Activated CD4-positive, alpha-beta memory T cell treated with anti-CD3 and anti-CD28 coated beads, Interleukin-2, amount 10 ng/mL, durations not matched to agents 7 days and 5 days (primary cell): Measurements from ENCODE around the gene CSPG4. TPM values are rescaled to one million over a fixed set of nuclear protein-coding genes. Genes with fewer than 3 reads are reported as not detected.
"Not testable (repeated sequence)": the region's sequence is repeated elsewhere in the genome, so short reads cannot be mapped to it uniquely, and the experiment has no call there.

Experiments
- CTCF ChIA-PET: fragments of 350-600 bp; sonication (Branson Sonifier 250); formaldehyde crosslinking; loops from one replicate; lab custom pipeline; 2021; ENCODE audit warnings: antibody characterized with exemption, inconsistent platforms; lab: Charles Lee
- POLR2A ChIA-PET: fragments of 350-600 bp; sonication (Branson Sonifier 250); formaldehyde crosslinking; loops from one replicate; lab custom pipeline; 2021; ENCODE audit warnings: antibody characterized with exemption; lab: Charles Lee
- DNase-seq: peaks from one replicate; pipeline ENCODE4 v3.0.0-alpha.2; 2020
- H3K27ac Mint-ChIP-seq: one replicate; pipeline ENCODE4 v1.8.0; 2021; ENCODE audit warnings: mild to moderate bottlenecking, mixed read lengths
- H3K27me3 Mint-ChIP-seq: one replicate; pipeline ENCODE4 v1.8.0; 2021; ENCODE audit warnings: mixed read lengths
- H3K36me3 Mint-ChIP-seq: one replicate; pipeline ENCODE4 v1.8.0; 2021; ENCODE audit warnings: low read depth, mixed read lengths
- H3K4me1 Mint-ChIP-seq: one replicate; pipeline ENCODE4 v1.8.0; 2021; ENCODE audit warnings: mixed read lengths
- H3K4me3 Mint-ChIP-seq: one replicate; pipeline ENCODE4 v1.8.0; 2021; ENCODE audit warnings: mild to moderate bottlenecking, mixed read lengths
- H3K9me3 Mint-ChIP-seq: one replicate; pipeline ENCODE4 v1.8.0; 2021; ENCODE audit warnings: mixed read lengths
- total RNA-seq, 2 experiments: library from RNA; stranded (reverse); gene quantifications; one replicate each; pipeline ENCODE4 v1.2.3, GENCODE V29; 2021

CSPG4 gene
- total RNA-seq, 2 experiments from 2014 or later = not detected

DNA sequence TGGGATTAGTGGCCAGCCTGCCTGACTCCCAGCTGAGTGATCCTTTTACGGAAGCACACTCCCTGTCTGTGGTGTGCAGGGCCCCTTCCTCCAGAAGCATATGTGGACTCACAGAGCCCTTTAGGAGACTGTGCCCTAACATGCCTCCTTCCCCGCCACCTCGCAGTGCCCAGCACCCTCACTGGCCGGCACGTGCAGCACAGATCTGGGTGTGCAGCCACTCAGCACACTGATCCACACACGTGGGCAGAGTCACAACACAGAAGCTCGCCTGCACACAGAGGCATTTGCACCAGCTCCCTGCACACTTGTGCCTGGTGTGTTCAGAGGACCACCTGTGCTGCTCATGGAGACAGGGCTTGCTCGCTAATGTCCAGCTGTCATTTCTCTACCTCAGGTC, 23.6 kb upstream of the CSPG4 start:
- POLR2A ChIA-PET = no interaction called here
- H3K27me3 Mint-ChIP-seq = peaks cover 28% of the 10 kb centered on the region
- DNase-seq = no peak
- H3K9me3 Mint-ChIP-seq = no peaks in the 10 kb centered on the region
- no peaks in the 10 kb centered on the region for H3K36me3 Mint-ChIP-seq
- CTCF ChIA-PET = no interaction called here
- H3K27ac Mint-ChIP-seq = no peak overlapping the region
- H3K4me1 Mint-ChIP-seq = peaks cover 21% of the 10 kb centered on the region
- H3K4me3 Mint-ChIP-seq = no peak overlapping the region

DNA sequence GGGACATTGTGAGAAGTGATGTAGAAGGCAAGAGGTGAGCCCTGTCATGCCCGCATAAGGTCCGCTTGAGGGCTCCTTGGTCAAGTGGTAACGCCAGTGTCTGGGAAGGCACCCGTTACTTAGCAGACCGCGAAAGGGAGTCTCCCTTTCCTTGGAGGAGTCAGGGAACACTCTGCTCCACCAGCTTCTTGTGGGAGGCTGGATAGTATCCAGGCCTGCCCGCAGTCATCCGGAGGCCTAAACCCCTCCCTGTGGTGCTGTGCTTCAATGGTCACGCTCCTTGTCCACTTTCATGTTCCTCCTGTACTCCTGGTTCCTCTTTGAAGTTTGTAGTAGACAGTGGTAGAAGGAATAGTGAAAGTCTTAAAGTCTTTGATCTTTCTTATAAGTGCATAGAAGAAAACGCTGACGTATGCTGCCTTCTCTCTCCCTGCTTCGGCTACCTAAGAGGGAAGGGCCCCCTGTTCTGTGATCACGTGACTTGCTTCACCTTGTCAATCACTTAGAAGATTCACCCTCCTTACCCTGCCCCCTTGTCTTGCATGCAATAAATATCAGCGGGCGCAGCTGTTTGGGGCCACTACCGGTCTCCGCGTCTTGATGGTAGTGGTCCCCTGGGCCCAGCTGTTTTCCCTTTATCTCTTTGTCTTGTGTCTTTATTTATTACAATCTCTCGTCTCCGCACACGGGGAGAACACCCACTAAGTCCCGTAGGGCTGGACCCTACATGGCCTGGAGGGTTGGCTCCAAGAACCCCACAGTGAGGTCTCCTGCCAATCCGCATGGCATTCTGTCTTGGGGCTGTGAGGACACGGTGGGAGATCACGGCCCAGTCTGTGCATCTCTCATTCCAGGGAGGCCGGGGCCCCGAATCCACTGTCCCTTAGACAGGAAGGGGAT, 22.5 kb upstream of the CSPG4 start:
- DNase-seq, H3K27ac Mint-ChIP-seq, H3K36me3 Mint-ChIP-seq, POLR2A ChIA-PET, H3K4me3 Mint-ChIP-seq, CTCF ChIA-PET, H3K9me3 Mint-ChIP-seq: not testable (repeated sequence)
- H3K4me1 Mint-ChIP-seq = peaks cover 23% of the 10 kb centered on the region
- peaks cover 29% of the 10 kb centered on the region for H3K27me3 Mint-ChIP-seq

DNA sequence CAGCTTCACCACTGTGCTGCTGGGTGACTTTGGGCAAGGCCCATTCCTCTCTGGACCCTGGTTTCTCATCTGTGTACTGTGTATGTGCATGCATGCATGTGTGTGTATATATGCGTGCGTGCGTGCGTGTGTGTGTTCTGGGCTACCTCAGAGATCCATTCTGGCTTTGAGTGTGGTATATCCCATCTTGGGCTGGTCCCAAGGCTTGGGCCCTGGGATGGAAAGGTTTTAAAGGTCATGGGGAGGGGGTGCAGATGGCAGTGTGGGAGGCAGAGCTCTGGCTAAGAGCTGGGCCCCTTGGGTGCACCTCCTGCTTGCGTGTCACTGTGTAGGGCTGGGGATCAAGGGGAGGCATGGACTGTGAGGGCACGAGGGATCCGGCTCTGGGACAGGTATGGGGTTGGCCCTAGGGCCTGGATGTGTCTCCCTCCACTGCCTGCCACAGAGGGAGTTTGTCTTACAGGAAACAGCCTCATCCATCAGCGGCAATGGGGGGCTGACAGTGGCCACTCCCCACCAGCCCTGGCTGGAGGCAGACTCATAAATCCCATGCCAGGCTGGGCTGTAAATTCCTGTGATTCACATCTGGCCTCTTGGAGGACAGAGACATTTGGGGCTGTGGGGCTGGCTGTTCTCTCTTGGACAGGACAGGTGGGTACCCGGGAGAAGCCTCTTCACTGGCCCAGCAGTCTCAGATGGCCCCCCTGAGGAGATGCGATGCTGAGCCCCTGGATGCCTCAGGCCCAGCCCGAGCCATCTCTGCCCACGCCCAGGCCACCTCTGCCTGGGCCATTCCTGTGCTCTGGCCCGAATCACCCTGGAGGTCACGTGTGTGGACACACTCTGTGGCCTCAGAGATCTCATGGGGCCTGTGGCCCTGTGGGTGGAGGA, 21.4 kb upstream of the CSPG4 start:
- no peaks in the 10 kb centered on the region for H3K36me3 Mint-ChIP-seq
- peaks cover 23% of the 10 kb centered on the region for H3K27me3 Mint-ChIP-seq
- POLR2A ChIA-PET = no interaction called here
- H3K9me3 Mint-ChIP-seq = no peaks in the 10 kb centered on the region
- no peak overlapping the region for H3K27ac Mint-ChIP-seq
- no peak overlapping the region for H3K4me3 Mint-ChIP-seq
- no peak for DNase-seq
- CTCF ChIA-PET = interaction anchor here (1.7 kb wide), 1 partner anchor 187 kb away, joined by 3 read pairs; no protein-coding TSS in a partner anchor
- H3K4me1 Mint-ChIP-seq = peaks cover 18% of the 10 kb centered on the region

DNA sequence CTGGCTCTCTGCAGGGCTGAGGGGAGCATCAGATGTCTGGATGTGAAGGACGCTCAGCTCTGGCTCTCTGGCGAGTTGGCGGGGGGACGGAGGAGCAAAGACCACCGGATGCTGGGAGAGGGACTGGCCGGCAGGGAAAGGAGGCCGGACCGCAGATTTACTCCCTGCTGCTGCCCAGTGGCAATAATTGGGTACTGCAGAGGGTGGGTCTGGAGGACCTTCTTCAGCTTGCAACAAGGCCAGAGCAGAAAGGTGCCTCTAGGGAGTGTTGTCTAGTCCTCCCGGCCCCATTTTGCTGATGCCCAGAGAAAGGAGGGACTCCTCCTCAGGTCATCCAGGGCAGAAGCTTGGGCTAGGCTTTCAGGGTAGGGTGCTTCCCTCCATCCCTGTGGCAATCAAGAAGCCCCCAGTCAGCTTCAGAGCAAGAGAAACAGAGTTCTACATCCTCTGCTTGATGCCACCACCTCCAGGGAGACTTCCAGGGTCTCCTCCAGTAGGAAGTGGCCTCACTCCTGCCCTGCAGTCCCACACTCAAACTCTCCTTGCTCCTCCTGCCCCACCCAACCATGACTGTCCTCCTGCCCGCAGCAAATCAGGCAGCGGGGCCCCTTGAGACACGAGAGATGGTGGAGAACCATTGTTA, 20.3 kb upstream of the CSPG4 start:
- Mint-ChIP-seq H3K27ac (no peak overlapping the region), H3K4me1 (peaks cover 16% of the 10 kb centered on the region), H3K27me3 (peaks cover 27% of the 10 kb centered on the region), H3K36me3 (no peaks in the 10 kb centered on the region), H3K4me3 (no peak overlapping the region), H3K9me3 (no peaks in the 10 kb centered on the region)
- peak; percentile 66 for DNase-seq
- ChIA-PET CTCF (interaction anchor here (0.6 to 1.7 kb wide), 8 partner anchors 13 to 188 kb away, joined by 3 to 6 read pairs (median 3); no protein-coding TSS in a partner anchor), POLR2A (interaction anchor here (1.2 kb wide), 1 partner anchor 9 kb away, joined by 3 read pairs; a partner anchor contains a TSS)

DNA sequence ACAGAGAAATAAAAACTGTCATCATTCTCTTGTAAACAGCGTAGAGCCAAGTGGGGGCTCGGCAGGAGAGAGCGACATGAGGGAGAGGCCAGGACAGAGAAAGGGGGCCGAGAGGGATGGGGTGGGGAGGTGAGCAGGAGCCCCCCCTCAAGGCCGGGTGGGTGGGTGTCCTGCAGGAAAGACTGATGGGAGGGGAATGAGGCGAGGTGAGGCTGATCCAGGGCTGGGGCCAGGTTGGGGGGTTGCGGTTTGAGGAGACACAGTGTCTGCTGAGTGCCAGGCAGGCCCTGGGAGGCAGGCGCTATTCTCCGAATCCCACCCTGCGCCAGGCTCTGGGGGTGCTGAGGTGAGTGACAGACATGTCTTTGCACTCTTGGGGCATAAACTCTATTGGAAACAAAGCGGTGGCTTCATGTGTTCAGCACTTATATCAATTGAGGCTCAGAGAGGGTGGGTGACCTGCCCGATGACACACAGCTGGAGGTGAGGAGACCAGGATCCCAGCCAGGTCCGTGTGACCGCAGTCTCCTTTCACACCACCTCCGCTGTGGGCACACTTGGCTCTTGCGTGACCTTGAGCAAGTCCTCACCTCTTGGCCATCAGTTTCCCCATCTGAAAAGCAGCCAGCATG, 19.6 kb upstream of the CSPG4 start:
- ChIA-PET POLR2A (interaction anchor here (1.2 kb wide), 1 partner anchor 8 kb away, joined by 3 read pairs; a partner anchor contains a TSS), CTCF (interaction anchor here (0.5 to 1.7 kb wide), 7 partner anchors 13 to 189 kb away, joined by 3 to 6 read pairs (median 3); no protein-coding TSS in a partner anchor)
- Mint-ChIP-seq H3K4me1 (peaks cover 13% of the 10 kb centered on the region), H3K9me3 (no peaks in the 10 kb centered on the region), H3K4me3 (no peak overlapping the region), H3K27ac (no peak overlapping the region), H3K27me3 (peaks cover 28% of the 10 kb centered on the region), H3K36me3 (no peaks in the 10 kb centered on the region)
- DNase-seq = no peak

DNA sequence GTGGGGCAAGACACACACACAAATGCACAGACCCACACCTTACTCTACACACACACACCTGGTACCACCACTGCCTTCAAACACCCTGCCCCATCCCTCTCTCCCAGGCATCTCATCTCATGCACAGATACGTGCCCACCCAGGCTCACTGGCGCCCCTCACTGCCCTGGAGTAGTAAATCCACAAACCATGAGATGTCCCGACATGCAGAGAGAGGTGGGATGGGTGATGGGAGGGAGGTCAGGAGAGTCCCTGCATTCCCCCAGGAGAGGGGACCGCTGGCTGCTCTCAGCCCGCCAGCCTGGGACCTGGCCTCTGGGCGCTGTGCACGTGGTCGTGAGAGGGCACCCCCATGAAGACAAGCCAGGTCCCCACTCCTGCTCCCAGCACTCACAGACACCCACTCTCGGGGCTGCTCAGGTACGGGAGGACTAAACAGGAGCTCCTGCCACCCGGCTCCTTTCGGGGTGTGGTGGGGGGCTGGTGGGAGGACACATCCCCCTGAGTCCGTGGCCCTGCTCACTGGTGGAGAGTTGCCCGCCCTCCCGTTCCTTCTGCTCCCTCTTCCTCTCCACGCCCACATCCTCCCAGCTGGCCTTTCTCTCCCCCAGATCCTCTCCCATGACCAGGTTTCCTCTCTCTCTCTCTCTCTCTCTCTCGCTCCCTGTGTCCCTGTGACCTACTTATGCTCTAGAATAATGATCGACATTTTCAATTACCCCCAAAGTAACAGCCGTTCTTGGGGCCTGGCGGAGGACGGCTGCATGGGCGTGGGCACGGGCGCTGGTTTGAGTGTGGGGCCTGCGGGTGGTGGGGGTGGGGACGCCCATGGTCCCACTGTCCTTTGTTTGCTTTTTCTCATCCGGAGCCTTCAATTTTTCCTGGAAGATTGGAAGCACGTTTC, 18.9 kb upstream of the CSPG4 start:
- Mint-ChIP-seq H3K9me3 (no peaks in the 10 kb centered on the region), H3K36me3 (no peaks in the 10 kb centered on the region), H3K4me3 (no peak overlapping the region), H3K27me3 (peaks cover 22% of the 10 kb centered on the region), H3K27ac (no peak overlapping the region), H3K4me1 (peaks cover 13% of the 10 kb centered on the region)
- ChIA-PET POLR2A (interaction anchor here (0.6 kb wide), 1 partner anchor 60 kb away, joined by 3 read pairs; no protein-coding TSS in a partner anchor), CTCF (interaction anchor here (0.5 kb wide), 1 partner anchor 14 kb away, joined by 4 read pairs; no protein-coding TSS in a partner anchor)
- DNase-seq = no peak

DNA sequence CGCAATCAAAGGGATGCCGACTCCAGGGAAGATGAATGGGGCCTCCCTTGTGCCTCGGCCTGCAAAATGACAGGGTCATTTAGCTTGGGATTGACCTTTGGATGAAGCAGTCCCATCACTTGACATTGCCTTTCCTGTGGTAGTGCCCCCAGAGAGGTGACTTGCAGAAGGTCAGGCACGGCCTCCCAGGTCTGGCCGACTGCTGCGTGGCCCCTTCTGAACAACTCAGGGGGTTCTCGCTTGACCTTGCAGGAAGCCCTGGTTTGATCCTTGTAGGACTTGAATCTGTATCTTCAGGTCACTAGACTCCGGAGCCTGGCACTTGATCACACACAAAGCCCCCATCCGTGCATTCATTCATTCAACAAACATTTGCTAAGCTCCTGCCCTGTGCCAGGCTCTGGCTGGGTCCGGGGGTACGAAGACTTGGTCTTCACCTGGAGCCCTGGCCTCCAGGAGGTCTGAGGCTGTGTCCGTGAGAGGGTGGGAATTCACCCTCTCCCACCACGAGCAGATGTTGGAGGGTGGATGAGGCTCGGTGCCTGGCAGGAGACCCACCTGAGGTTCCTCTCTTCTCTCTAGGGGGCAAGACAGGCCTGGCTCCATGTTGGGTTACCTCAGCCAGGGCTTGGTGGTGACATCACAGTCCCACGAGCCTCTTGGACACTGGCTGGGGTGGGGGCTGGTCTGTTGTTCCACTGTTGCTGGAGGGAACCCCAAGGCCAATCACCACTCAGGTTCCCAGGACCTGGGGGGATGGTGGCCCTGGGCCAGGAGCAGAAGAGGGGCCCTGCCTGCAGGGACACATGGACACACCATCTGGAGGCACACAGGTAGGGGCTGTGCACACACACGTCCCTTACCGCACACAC, 18.0 kb upstream of the CSPG4 start:
- H3K4me1 Mint-ChIP-seq = peaks cover 13% of the 10 kb centered on the region
- CTCF ChIA-PET = interaction anchor here (0.6 to 3.2 kb wide), 3 partner anchors 72 to 315 kb away, joined by 3 to 55 read pairs (median 5); no protein-coding TSS in a partner anchor

DNA sequence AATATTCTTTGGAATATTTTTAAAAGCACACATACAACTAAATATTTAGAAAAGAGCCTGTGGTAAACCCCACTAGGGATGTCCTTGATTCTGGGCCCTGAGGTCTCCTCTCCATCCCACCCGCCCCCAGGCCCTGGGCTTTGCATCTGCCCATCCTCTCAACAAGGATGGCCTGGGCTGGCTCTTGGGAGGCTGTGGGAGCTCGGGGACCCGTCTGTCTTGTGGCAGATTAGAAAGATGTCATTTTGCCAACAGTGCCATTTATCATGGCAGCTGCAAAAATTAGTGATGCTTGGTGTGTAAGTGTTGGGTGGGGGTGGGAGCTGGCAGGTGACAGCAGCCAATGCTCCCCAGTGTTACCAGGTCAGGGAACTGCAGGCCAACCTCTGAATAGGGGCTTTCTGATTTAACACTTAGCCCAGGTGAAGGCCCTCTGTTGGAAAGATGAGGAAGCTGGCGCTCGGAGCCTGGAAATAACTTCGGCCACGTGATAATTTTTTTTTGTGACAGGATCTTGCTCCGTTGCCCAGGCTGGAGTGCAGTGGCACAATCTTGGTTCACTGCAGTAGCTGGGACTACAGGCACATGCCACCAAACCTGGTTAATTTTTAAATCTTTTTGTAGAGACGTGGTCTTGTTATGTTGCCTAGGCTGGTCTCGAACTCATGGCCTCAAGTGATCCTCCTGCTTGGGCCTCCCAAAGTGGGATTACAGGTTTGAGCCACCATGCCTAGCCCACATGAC, 16.9 kb upstream of the CSPG4 start:
- Mint-ChIP-seq H3K36me3 (no peaks in the 10 kb centered on the region), H3K4me3 (no peak overlapping the region), H3K27me3 (peaks cover 22% of the 10 kb centered on the region), H3K9me3 (no peaks in the 10 kb centered on the region), H3K27ac (no peak overlapping the region), H3K4me1 (peaks cover 13% of the 10 kb centered on the region)
- no peak for DNase-seq
- POLR2A ChIA-PET = no interaction called here
- CTCF ChIA-PET = interaction anchor here (0.6 to 3.2 kb wide), 5 partner anchors 9 to 314 kb away, joined by 3 to 55 read pairs (median 3); no protein-coding TSS in a partner anchor

More for the DNA sequence above, 18.0 kb upstream of the CSPG4 start:
- peaks cover 22% of the 10 kb centered on the region for H3K27me3 Mint-ChIP-seq
- H3K9me3 Mint-ChIP-seq, H3K4me3 Mint-ChIP-seq, H3K27ac Mint-ChIP-seq, DNase-seq, H3K36me3 Mint-ChIP-seq, POLR2A ChIA-PET: not testable (repeated sequence)

DNA sequence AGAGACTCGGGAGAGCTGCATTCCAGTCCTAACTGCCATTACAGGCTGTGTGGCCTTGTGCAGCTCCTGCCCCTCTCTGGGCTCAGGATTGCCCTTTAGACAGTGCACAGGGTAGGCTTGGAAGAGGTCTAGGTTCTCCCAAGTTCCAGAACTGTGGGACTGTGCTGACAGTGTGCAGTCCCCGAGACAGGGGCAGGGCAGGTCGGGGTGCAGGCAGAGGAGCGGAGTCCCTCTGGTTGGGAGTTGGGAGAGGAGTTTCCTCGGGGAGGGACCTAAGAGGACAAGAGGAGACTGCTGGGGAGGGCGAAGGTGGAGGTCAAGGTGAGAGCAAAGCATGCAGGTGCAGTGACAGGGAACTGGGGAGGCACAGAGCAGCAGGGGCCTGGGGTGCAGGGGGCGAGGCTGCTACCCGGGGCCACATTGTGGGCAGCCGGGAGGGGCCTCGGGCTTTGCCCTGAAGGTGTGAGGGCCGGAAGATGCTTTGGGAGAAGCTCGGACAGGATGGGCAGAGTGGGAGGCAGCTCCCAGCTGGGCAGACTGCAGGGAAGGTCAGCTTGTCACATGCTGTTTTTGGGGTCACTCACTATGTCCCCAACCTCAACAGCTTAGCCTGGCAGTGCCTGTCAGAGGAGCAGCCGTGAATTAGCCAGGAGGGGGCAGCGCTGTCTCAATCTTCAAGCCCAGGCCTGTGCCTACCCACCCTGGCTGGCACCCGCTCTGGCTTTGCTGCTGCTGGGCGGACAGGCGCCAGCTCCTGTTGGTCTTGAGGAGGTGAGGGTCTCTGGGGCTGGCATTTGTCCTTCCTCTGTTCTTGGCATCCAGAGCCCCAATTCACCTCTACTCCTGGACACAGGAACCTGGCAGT, 15.4 kb upstream of the CSPG4 start:
- peak; percentile 75 for DNase-seq
- POLR2A ChIA-PET = no interaction called here
- H3K27ac Mint-ChIP-seq = no peak overlapping the region
- no peaks in the 10 kb centered on the region for H3K9me3 Mint-ChIP-seq
- no peaks in the 10 kb centered on the region for H3K36me3 Mint-ChIP-seq
- peaks cover 13% of the 10 kb centered on the region for H3K4me1 Mint-ChIP-seq
- CTCF ChIA-PET = interaction anchor here (0.5 to 3.2 kb wide), 12 partner anchors 11 to 478 kb away, joined by 3 to 55 read pairs (median 4); no protein-coding TSS in a partner anchor
- H3K4me3 Mint-ChIP-seq = no peak overlapping the region
- H3K27me3 Mint-ChIP-seq = peaks cover 22% of the 10 kb centered on the region
